ENCODE data around the gene ABHD3. TPM values are rescaled to one million over a fixed set of nuclear protein-coding genes. Genes with fewer than 3 reads are reported as not detected.

The ABHD3 gene
- total RNA-seq, 4 donors from 2014 or later = 3.8 to 4.5 (median 4.2) TPM

- Histone ChIP-seq H3K27ac (no peak overlapping the region), H3K4me3 (peak overlapping the region in 1 of 4 donors; percentile 4), H3K4me1 (peaks cover 49 to 51% of the 10 kb centered on the region in 2 donors), H3K27me3 (no peaks in the 10 kb centered on the region), H3K9me3 (no peaks in the 10 kb centered on the region), H3K36me3 (no peaks in the 10 kb centered on the region)
- ATAC-seq (no peak), DNase-seq (no peak)
- no peak for TF ChIP-seq CTCF (IDR thresholded peaks at IDR 0.05 in 4 of 5, conservative IDR thresholded peaks at IDR 0.05 in 1 of 5)
- no peak for TF ChIP-seq POLR2A (IDR thresholded peaks at IDR 0.05)
- in situ Hi-C loops (cut with MboI; ENCODE audit: low sequenced_read_pairs in 4 of 4) = no loop called here
- intact Hi-C loops (cut with DNase I; ENCODE audit: low total_unique reads) = no loop called here
These were observed 38.7 kb upstream of the ABHD3 start for GRCh38 chr18:21743166-21743832.

GRCh38 chr18:21742315-21742687, 37.7 kb upstream of the ABHD3 start:
- Histone ChIP-seq H3K4me1 (peaks cover 41 to 43% of the 10 kb centered on the region in 2 donors), H3K36me3 (no peaks in the 10 kb centered on the region), H3K4me3 (peak overlapping the region; percentile 65 to 97 (median 81)), H3K9me3 (no peaks in the 10 kb centered on the region), H3K27me3 (no peaks in the 10 kb centered on the region), H3K27ac (peak overlapping the region in 3 of 4 donors; percentile 92 to 99 (median 94))
- intact Hi-C loops (cut with DNase I; ENCODE audit: low total_unique reads) = no loop called here
- DNase-seq (no peak), ATAC-seq (no peak)
- in situ Hi-C loops (cut with MboI; ENCODE audit: low sequenced_read_pairs in 4 of 4) = no loop called here
- TF ChIP-seq POLR2A (IDR thresholded peaks at IDR 0.05) = no peak
- no peak for TF ChIP-seq CTCF (IDR thresholded peaks at IDR 0.05 in 4 of 5, conservative IDR thresholded peaks at IDR 0.05 in 1 of 5)

- ATAC-seq (peak in 1 of 2 donors; percentile 5), DNase-seq (peak in 1 of 2 donors; percentile 23)
- H3K4me3 ChIP-seq = peak overlapping the region; percentile 65 to 97 (median 81)
- TF ChIP-seq CTCF (IDR thresholded peaks at IDR 0.05 in 4 of 5, conservative IDR thresholded peaks at IDR 0.05 in 1 of 5) = peak in 1 of 5 experiments; percentile 4
- TF ChIP-seq POLR2A (IDR thresholded peaks at IDR 0.05) = no peak
- H3K36me3 ChIP-seq = no peaks in the 10 kb centered on the region
- in situ Hi-C loops (cut with MboI; ENCODE audit: low sequenced_read_pairs in 4 of 4) (no loop called here), intact Hi-C loops (cut with DNase I; ENCODE audit: low total_unique reads) (loop anchor here (2.0 kb wide), 2 partner anchors 141 to 633 kb away; partner anchors contain the start of gene ESCO1)
- H3K27ac ChIP-seq = peak overlapping the region; percentile 92 to 99 (median 96)
- H3K9me3 ChIP-seq = no peaks in the 10 kb centered on the region
- peaks cover 35 to 37% of the 10 kb centered on the region in 2 donors for H3K4me1 ChIP-seq
- no peaks in the 10 kb centered on the region for H3K27me3 ChIP-seq
These were observed 37.2 kb upstream of the ABHD3 start for GRCh38 chr18:21741562-21742314.

- H3K4me3 ChIP-seq = peak overlapping the region; percentile 65 to 97 (median 81)
- intact Hi-C loops (cut with DNase I; ENCODE audit: low total_unique reads) (loop anchor here (2.0 kb wide), 2 partner anchors 140 to 632 kb away; partner anchors contain the start of gene ESCO1), in situ Hi-C loops (cut with MboI; ENCODE audit: low sequenced_read_pairs in 4 of 4) (no loop called here)
- DNase-seq (no peak), ATAC-seq (no peak)
- peak overlapping the region; percentile 92 to 99 (median 96) for H3K27ac ChIP-seq
- H3K9me3 ChIP-seq = no peaks in the 10 kb centered on the region
- no peaks in the 10 kb centered on the region for H3K27me3 ChIP-seq
- H3K36me3 ChIP-seq = no peaks in the 10 kb centered on the region
- H3K4me1 ChIP-seq = peaks cover 30 to 37% of the 10 kb centered on the region in 2 donors
- no peak for TF ChIP-seq POLR2A (IDR thresholded peaks at IDR 0.05)
- TF ChIP-seq CTCF (IDR thresholded peaks at IDR 0.05 in 4 of 5, conservative IDR thresholded peaks at IDR 0.05 in 1 of 5) = no peak
These were observed 36.7 kb upstream of the ABHD3 start for GRCh38 chr18:21741312-21741561.

All from gastrocnemius medialis (tissue), 4 donors.